Stimulated activated CD4-positive, alpha-beta T cell treated with anti-CD3 and anti-CD28 coated beads, Interleukin-1b, Interleukin-23, amount 100 ng/mL, for 24 hours (primary cell): ENCODE data around the gene SLC44A5.
"Not testable (repeated sequence)": the region's sequence is repeated elsewhere in the genome, so short reads cannot be mapped to it uniquely, and the experiment has no call there.

Source experiments
- DNase-seq, 4 experiments: peaks; one replicate each; pipeline ENCODE4 v3.0.0-alpha.2; 2020; ENCODE audit warnings: low read depth in 4 of 4, low spot score in 1 of 4

Gene SLC44A5

GRCh38 chr1:75292013-75292412 lies 318.9 kb downstream of the SLC44A5 start:
- DNase-seq: no peak

DNA sequence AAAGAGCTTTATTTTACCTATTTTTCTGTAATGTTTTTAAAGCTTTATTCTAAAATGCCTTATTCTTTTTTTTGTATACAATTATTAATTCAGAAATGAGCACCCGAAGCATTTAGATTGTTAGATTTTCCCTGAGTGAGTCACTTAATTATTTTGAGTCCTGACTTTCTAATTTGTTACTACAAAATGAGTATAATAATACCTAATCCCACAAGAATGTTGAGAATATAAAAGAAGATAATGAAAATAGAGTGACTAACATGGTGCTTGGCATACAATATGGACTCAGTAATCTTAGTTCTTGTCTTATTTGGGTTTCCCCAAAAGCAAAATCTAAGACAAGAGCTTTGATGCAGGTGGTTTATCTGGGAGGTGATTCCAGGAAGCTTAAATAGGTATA lies 334.5 kb downstream of the SLC44A5 start:
- DNase-seq: no peak

DNA sequence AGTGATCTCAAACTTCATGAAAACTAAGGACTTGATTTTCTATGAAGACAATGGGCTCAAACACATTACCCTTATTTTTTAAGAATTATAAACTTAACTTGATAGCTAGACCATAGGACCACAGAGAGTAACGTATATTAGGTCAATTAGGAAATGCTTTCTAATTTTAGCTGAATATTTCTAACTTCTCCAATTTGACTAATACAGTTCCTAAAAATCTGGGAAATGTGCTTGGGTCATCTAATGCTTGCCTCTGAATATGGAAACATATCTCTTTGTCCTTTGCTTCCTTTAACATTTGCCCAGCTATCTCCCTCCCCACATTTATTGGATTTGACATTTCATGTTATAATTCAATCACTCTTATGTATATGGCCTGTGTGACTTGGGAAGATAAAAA lies 335.3 kb downstream of the SLC44A5 start:
- no peak for DNase-seq

DNA sequence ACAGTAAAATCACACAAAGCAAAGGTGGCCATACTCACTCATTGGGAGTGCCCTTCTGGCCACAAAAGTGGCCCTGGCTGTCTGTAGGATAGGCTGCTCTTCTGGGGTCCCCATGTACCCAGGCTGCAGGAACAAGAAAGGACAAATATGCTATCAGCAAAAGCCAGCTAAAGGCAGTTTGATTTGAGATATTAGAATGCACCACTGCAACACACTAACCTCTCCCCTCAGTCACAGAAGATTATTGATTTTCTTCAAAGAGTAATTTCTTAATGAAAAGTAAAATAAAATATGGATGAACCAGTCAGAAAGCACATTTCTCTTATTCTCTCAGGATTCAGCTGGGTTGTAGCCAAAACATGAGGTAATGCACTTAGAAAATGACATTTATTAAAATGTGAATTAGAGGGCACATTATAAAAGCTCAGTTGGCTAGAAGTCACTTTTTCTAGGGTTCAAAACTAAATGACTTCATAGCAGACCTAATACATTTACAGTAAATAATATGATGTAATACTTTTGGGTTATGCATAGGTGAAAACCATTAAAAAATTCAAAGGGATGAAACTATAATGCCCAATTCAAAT lies 335.9 kb downstream of the SLC44A5 start:
- no peak for DNase-seq

- DNase-seq: no peak
These were observed 337.8 kb downstream of the SLC44A5 start for GRCh38 chr1:75273110-75273509.

DNA sequence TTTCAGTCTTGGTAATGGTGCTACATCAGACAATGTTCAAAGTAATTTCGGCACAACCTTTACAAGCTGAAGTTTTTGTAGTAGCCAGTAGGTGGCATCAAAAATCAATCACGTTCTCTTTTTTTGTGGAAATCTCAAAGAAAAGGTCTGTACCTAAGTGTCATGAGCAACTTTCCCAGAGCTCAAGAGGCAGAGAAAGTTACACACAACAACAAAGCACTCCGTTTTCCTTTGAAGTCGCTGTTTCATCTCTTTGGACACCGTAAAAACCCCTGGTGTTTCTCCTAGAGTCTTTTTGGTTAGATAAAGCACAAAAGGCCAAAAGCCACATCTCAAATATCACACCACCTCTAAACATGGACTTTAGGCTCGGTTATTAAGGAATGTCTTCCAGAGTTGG lies 345.1 kb downstream of the SLC44A5 start:
- no peak for DNase-seq

- DNase-seq: no peak
These were observed 346.8 kb downstream of the SLC44A5 start for GRCh38 chr1:75264112-75264511.

DNA sequence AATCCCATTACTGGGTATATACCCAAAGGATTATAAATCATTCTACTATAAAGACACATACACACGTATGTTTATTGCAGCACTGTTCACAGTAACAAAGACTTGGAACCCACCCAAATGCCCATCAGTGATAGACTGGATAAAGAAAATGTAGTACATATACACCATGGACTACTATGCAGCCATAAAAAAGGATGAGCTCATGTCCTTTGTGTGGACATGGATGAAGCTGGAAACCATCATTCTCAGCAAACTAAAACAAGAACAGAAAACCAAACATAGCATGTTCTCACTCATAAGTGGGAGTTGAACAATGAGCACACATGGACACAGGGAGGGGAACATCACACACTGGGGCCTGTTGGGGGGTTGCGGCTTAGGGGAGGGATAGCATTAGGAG lies 347.3 kb downstream of the SLC44A5 start:
- DNase-seq: not testable (repeated sequence)

- DNase-seq: not testable (repeated sequence)
These were observed 349.0 kb downstream of the SLC44A5 start for GRCh38 chr1:75261946-75262345.

DNA sequence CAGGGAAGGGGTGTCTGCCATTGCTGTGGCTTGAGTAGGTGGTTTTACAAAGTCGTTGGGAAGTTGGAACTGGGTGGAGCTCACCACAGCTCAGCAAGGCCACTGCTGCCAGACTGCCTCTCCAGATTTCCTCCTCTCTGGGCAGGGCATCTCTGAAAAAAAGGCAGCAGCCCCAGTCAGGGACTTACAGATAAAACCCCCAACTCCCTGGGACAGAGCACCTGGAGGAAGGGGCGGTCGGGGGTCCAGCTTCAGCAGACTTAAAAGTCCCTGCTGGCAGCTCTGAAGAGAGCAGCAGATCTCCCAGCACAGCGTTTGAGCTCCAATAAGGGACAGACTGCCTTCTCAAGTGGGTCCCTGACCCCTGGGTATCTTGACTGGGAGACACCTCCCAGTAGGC lies 352.6 kb downstream of the SLC44A5 start:
- no peak for DNase-seq

GRCh38 chr1:75257424-75257823 lies 353.5 kb downstream of the SLC44A5 start:
- DNase-seq: no peak

DNA sequence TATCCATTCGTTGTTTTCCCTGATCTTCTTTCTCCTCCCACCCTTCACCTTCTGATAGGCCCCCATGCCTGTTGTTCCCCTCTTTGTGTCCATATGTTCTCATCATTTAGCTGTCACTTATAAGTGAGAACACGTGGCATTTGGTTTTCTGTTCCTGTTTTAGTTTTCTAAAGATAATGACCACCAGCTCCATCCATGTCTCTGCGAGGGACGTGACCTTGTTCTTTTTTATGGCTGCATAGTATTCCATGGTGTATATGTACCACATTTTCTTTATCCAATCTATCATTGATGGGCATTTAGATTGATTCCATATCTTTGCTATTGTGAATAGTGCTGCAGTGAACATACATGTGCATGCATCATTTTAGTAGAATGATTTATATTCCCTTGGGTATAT lies 360.8 kb downstream of the SLC44A5 start:
- not testable (repeated sequence) for DNase-seq

DNA sequence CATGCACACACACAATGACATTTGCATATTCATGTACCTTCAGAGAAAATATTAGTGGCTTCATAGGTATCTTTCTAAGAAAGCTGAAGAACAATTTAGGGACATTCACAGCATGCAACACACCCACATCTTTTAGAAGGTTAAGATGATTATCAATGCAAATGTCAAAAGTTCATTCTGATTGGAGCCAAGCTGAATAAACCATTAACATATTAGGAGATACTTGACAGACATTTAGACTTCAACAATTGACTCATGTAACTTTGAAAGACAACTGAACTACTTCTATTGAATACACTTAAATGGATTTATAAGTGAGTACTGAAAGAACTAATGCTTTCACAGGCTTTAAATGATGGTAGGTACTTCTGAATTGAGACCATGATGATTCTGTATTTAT lies 365.7 kb downstream of the SLC44A5 start:
- no peak for DNase-seq

- DNase-seq: no peak
These were observed 367.8 kb downstream of the SLC44A5 start for GRCh38 chr1:75243124-75243523.

- DNase-seq: no peak
These were observed 373.6 kb downstream of the SLC44A5 start for GRCh38 chr1:75237316-75237715.

DNA sequence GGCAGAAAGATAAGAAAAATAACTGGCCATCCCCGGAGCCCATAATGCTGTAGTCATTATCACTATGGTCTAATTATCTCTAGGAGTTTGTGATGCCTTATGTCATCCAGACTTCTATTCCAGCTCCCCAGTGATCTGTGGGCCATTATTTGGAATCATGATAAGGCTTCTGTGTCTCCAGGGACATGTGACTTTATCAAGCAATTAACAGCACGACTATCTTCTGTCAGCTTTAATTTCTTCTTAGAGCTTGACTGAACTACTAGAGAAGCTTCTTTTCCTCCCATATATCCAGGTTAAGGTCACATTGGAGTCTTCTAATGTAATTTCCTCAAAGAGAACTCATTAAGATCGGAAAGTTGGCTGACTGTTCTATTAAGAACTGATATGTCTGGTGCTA lies 376.4 kb downstream of the SLC44A5 start:
- DNase-seq: no peak

DNA sequence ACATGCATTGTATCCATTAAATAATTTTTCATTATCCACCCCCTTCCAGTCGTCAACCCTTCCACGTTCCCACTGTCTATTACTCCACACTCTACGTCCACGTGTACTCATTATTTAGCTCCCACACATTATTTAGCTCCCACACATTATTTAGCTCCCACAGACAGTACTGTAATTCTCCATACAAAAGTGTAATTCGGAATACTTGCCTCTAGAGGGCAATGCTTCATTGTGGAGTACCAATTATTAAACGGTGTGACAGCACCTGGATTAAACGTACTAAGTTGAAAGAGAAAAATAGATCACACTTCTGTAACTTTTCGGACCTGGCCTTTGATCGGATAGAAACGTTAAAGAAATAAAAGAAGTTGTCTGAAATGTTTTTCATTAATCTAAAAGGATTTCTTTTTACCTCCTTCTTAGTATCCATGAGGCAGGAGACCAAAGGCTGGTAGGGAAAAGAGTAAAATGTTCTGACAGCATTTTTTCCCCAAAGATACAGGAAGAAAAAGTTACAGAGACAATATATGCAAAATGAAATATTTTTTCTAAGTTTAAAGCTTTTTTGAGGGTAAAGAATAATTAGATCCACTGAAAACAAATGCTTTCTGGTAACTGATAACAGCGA lies 377.5 kb downstream of the SLC44A5 start:
- DNase-seq: no peak

DNA sequence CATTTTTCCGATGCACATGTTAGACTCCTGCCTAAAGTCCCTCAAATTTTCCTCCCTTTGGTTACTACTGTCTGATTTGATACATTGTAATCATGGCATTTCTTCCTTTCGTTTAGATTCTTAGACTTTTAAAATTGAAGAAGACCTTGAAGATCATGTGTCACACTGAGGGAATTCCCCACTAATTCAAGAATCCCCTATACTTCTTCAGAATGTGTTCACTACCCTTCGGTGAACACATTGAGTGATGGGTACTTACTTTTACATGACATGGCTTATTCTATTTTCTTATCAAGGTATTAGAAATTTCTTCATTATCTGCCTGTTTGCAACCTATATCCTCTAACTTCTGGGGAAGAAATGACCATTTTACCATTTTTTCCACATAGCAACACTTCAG lies 390.8 kb downstream of the SLC44A5 start:
- DNase-seq: no peak

- no peak for DNase-seq
These were observed 396.9 kb downstream of the SLC44A5 start for GRCh38 chr1:75214017-75214416.

- DNase-seq: no peak
These were observed 399.3 kb downstream of the SLC44A5 start for GRCh38 chr1:75211648-75212047.

DNA sequence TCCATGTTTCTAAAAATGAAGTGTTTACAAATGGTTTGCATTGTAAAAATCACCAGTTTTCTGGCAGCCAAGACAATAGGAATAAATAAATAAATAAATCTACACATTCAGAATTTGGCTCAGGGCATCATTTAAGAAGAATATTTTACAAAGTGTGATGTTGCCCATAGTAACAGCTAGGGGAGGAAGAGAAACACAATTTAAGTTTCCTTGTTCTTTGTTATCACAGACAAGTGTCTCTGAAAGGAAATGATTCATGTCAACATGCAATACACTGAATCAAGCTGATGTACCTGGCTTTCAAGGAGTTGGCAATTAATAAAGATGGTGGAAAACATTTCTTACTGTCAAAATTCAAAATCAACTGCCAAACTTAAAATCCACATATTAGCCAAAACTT lies 402.1 kb downstream of the SLC44A5 start:
- DNase-seq: no peak

- no peak for DNase-seq
These were observed 407.3 kb downstream of the SLC44A5 start for GRCh38 chr1:75203415-75204277.
